Measurements from ENCODE around the gene CLCA2.
A peak's percentile ranks its signal among the peaks of the same experiment; 100 is the strongest.

Gene CLCA2

GRCh38 chr1:86435327-86435726 lies 11.4 kb downstream of the CLCA2 start:
- Histone ChIP-seq H4K20me1 (no peaks in the 10 kb centered on the region), H3K9ac (no peak overlapping the region)

GRCh38 chr1:86436041-86436440 lies 12.1 kb downstream of the CLCA2 start:
- no peak overlapping the region for H3K4me3 ChIP-seq
- H3K9ac ChIP-seq: no peak overlapping the region
- H3K4me2 ChIP-seq: peak overlapping the region; percentile 21 to 70 (median 46); a peak in 21 of 22 replicates
- H3K27ac ChIP-seq: peak overlapping the region in 6 of 11 experiments; percentile 26 to 55 (median 48); a peak in 10 of 22 replicates
- H3K27me3 ChIP-seq: no peaks in the 10 kb centered on the region
- H3K4me1 ChIP-seq: peaks cover 9 to 60% (median 45%) of the 10 kb centered on the region in 10 experiments
- no peaks in the 10 kb centered on the region for H3K36me3 ChIP-seq
- no peak for TF ChIP-seq Cebpa-rat (IDR thresholded peaks at IDR 0.05)
- 0 out of 22 replicates have a peak, but pooled peaks cover 0 to 4% (median 0%) of the 10 kb centered on the region in 11 experiments for H3K9me3 ChIP-seq (replicated peaks in 1 of 11)
- no peaks in the 10 kb centered on the region for H4K20me1 ChIP-seq

More at GRCh38 chr1:86435327-86435726, 11.4 kb downstream of the CLCA2 start:
- TF ChIP-seq Cebpa-rat (IDR thresholded peaks at IDR 0.05): no peak
- Histone ChIP-seq H3K27me3 (no peaks in the 10 kb centered on the region), H3K36me3 (no peaks in the 10 kb centered on the region), H3K4me1 (peaks cover 12 to 66% (median 53%) of the 10 kb centered on the region in 10 experiments), H3K9me3 (replicated peaks in 1 of 11) (0 out of 22 replicates have a peak, but pooled peaks cover 0 to 4% (median 0%) of the 10 kb centered on the region in 11 experiments), H3K4me3 (no peak overlapping the region), H3K27ac (peak overlapping the region in 2 of 11 experiments; percentile 2 to 52; a peak in 2 of 22 replicates), H3K4me2 (peak overlapping the region in 7 of 11 experiments; percentile 46 to 68 (median 61); a peak in 14 of 22 replicates)

- Histone ChIP-seq H3K27ac (no peak overlapping the region; a peak in 1 of 22 replicates), H4K20me1 (no peaks in the 10 kb centered on the region), H3K36me3 (no peaks in the 10 kb centered on the region), H3K9me3 (replicated peaks in 1 of 11) (0 out of 22 replicates have a peak, but pooled peaks cover 0 to 4% (median 0%) of the 10 kb centered on the region in 11 experiments), H3K4me2 (peak overlapping the region in 5 of 11 experiments; percentile 2 to 74 (median 63); a peak in 7 of 22 replicates), H3K9ac (no peak overlapping the region), H3K4me1 (peaks cover under 1 to 25% (median 8%) of the 10 kb centered on the region in 10 experiments; a peak in 18 of 20 replicates), H3K27me3 (no peaks in the 10 kb centered on the region), H3K4me3 (no peak overlapping the region)
- TF ChIP-seq Cebpa-rat (IDR thresholded peaks at IDR 0.05): no peak
Measured at GRCh38 chr1:86441581-86441980, 17.6 kb downstream of the CLCA2 start.

GRCh38 chr1:86441997-86442396 lies 18.0 kb downstream of the CLCA2 start:
- H3K36me3 ChIP-seq: no peaks in the 10 kb centered on the region
- H3K4me1 ChIP-seq: peaks cover 0 to 28% (median 5%) of the 10 kb centered on the region in 10 experiments; a peak in 13 of 20 replicates
- TF ChIP-seq Cebpa-rat (IDR thresholded peaks at IDR 0.05): no peak
- no peak overlapping the region for H3K27ac ChIP-seq
- H3K4me2 ChIP-seq: peak overlapping the region in 3 of 11 experiments; percentile 63 to 74 (median 64); a peak in 5 of 22 replicates
- no peaks in the 10 kb centered on the region for H4K20me1 ChIP-seq
- 0 out of 22 replicates have a peak, but pooled peaks cover 0 to 4% (median 0%) of the 10 kb centered on the region in 11 experiments for H3K9me3 ChIP-seq (replicated peaks in 1 of 11)
- H3K9ac ChIP-seq: no peak overlapping the region
- no peaks in the 10 kb centered on the region for H3K27me3 ChIP-seq
- no peak overlapping the region for H3K4me3 ChIP-seq

GRCh38 chr1:86445919-86446318 lies 21.9 kb downstream of the CLCA2 start:
- no peaks in the 10 kb centered on the region for H3K27me3 ChIP-seq
- no peak for TF ChIP-seq Cebpa-rat (IDR thresholded peaks at IDR 0.05)
- H3K36me3 ChIP-seq: no peaks in the 10 kb centered on the region
- H3K27ac ChIP-seq: no peak overlapping the region
- H3K9me3 ChIP-seq (replicated peaks in 1 of 11): no peaks in the 10 kb centered on the region
- H3K9ac ChIP-seq: no peak overlapping the region
- H3K4me2 ChIP-seq: no peak overlapping the region; a peak in 2 of 22 replicates
- peaks cover 0 to 54% (median 7%) of the 10 kb centered on the region in 10 experiments; a peak in 11 of 20 replicates for H3K4me1 ChIP-seq
- no peaks in the 10 kb centered on the region for H4K20me1 ChIP-seq
- no peak overlapping the region for H3K4me3 ChIP-seq

GRCh38 chr1:86447198-86447790 lies 23.3 kb downstream of the CLCA2 start:
- TF ChIP-seq Cebpa-rat (IDR thresholded peaks at IDR 0.05): no peak
- Histone ChIP-seq H3K9ac (no peak overlapping the region), H3K9me3 (replicated peaks in 1 of 11) (no peaks in the 10 kb centered on the region), H3K4me2 (peak overlapping the region in 2 of 11 experiments; percentile 17 to 36; a peak in 2 of 22 replicates), H4K20me1 (no peaks in the 10 kb centered on the region), H3K27ac (no peak overlapping the region), H3K36me3 (no peaks in the 10 kb centered on the region), H3K4me3 (no peak overlapping the region), H3K27me3 (no peaks in the 10 kb centered on the region), H3K4me1 (peaks cover 0 to 54% (median 3%) of the 10 kb centered on the region in 10 experiments; a peak in 10 of 20 replicates)

GRCh38 chr1:86448670-86449069 lies 24.7 kb downstream of the CLCA2 start:
- Histone ChIP-seq H4K20me1 (no peaks in the 10 kb centered on the region), H3K4me2 (no peak overlapping the region; a peak in 1 of 22 replicates), H3K27ac (no peak overlapping the region), H3K4me1 (peaks cover 0 to 60% (median 3%) of the 10 kb centered on the region in 10 experiments; a peak in 10 of 20 replicates), H3K36me3 (no peaks in the 10 kb centered on the region), H3K27me3 (no peaks in the 10 kb centered on the region), H3K9me3 (replicated peaks in 1 of 11) (no peaks in the 10 kb centered on the region), H3K4me3 (no peak overlapping the region), H3K9ac (no peak overlapping the region)
- TF ChIP-seq Cebpa-rat (IDR thresholded peaks at IDR 0.05): no peak

- TF ChIP-seq Cebpa-rat (IDR thresholded peaks at IDR 0.05): no peak
- Histone ChIP-seq H3K36me3 (no peaks in the 10 kb centered on the region), H3K4me2 (no peak overlapping the region; a peak in 1 of 22 replicates)
Measured at GRCh38 chr1:86449103-86449502, 25.1 kb downstream of the CLCA2 start.

GRCh38 chr1:86450847-86451246 lies 26.9 kb downstream of the CLCA2 start:
- Histone ChIP-seq H4K20me1 (no peaks in the 10 kb centered on the region), H3K4me2 (peak overlapping the region in 5 of 11 experiments; percentile 9 to 63 (median 35); a peak in 9 of 22 replicates), H3K9me3 (replicated peaks in 1 of 11) (no peaks in the 10 kb centered on the region), H3K27ac (peak overlapping the region in 5 of 11 experiments; percentile 36 to 51 (median 42); a peak in 9 of 22 replicates), H3K36me3 (no peaks in the 10 kb centered on the region), H3K4me1 (peaks cover 0 to 70% (median 3%) of the 10 kb centered on the region in 10 experiments; a peak in 10 of 20 replicates), H3K9ac (no peak overlapping the region; a peak in 1 of 22 replicates), H3K4me3 (no peak overlapping the region), H3K27me3 (no peaks in the 10 kb centered on the region)
- no peak for TF ChIP-seq Cebpa-rat (IDR thresholded peaks at IDR 0.05)

More at GRCh38 chr1:86449103-86449502, 25.1 kb downstream of the CLCA2 start:
- Histone ChIP-seq H4K20me1 (no peaks in the 10 kb centered on the region), H3K9ac (no peak overlapping the region), H3K4me3 (no peak overlapping the region), H3K27ac (no peak overlapping the region), H3K4me1 (peaks cover 0 to 64% (median 3%) of the 10 kb centered on the region in 10 experiments; a peak in 10 of 20 replicates), H3K27me3 (no peaks in the 10 kb centered on the region), H3K9me3 (replicated peaks in 1 of 11) (no peaks in the 10 kb centered on the region)

All from BLaER1 treated with 17β-estradiol and CSF1 and Interleukin-3, amounts not matched to agents 10 nM and 100 nM (cell line).